SK-N-SH (cell line): Measurements from ENCODE around the gene ACTL8. TPM values are rescaled to one million over a fixed set of nuclear protein-coding genes. Genes with fewer than 3 reads are reported as not detected.

Experiments used
- CTCF ChIA-PET: fragments of 300-600, 350-600 bp; formaldehyde crosslinking; extraction: SDS; loops from one replicate; lab custom pipeline; 2021; lab: Yijun Ruan, JAX
- POLR2A ChIA-PET: fragments of 350-600 bp; sonication (Branson Sonifier 250); formaldehyde crosslinking; extraction: SDS; loops from one replicate; lab custom pipeline; 2020; ENCODE audit warnings: antibody characterized with exemption, inconsistent platforms; lab: Yijun Ruan, JAX
- DNase-seq: peaks from one replicate; pipeline ENCODE4 v3.0.0; 2012
- H2AFZ ChIP-seq: fragments of 200-600 bp; sonication (generic); 2 replicates; pipeline ENCODE4 v1.8.1; 2016; ENCODE audit warnings: antibody characterized with exemption, mild to moderate bottlenecking, low read depth
- H3F3A ChIP-seq: fragments of 200-600 bp; sonication (generic); replicated peaks from 2 replicates; pipeline ENCODE3; 2016; ENCODE audit warnings: antibody characterized with exemption, mild to moderate bottlenecking; ENCODE audit not compliant: insufficient read depth
- H3K27ac ChIP-seq, 2 experiments: fragments of 200-500 bp in 1 of 2; fragments of 200-600 bp in 1 of 2; sonication (Bioruptor generic) in 1 of 2; sonication (generic), shearing (Covaris generic) in 1 of 2; 2 replicates each; pipeline versions ENCODE4 v1.5.1 to v1.6.1; 2014 to 2016; ENCODE audit warnings: low read depth in 2 of 2, inconsistent platforms in 1 of 2, low read length in 1 of 2, mild to moderate bottlenecking in 1 of 2, mixed read lengths in 1 of 2
- H3K27me3 ChIP-seq: fragments of 200-600 bp; sonication (generic), shearing (Covaris generic); 2 replicates; pipeline ENCODE4 v1.6.1; 2016; ENCODE audit warnings: mixed run types; ENCODE audit not compliant: insufficient read depth
- H3K36me3 ChIP-seq, 2 experiments: fragments of 200-500 bp in 1 of 2; fragments of 200-600 bp in 1 of 2; sonication (Bioruptor generic) in 1 of 2; sonication (generic) in 1 of 2; replicated peaks in 1 of 2; 2 replicates each; pipeline versions ENCODE3 to v1.5.1; 2014 to 2016; ENCODE audit warnings: low read length in 1 of 2, mild to moderate bottlenecking in 1 of 2; ENCODE audit not compliant: insufficient read depth in 2 of 2, control insufficient read depth in 1 of 2
- H3K4me1 ChIP-seq, 2 experiments: fragments of 200-500 bp in 1 of 2; fragments of 200-600 bp in 1 of 2; sonication (Bioruptor generic) in 1 of 2; sonication (generic), shearing (Covaris generic) in 1 of 2; 2 replicates each; pipeline versions ENCODE4 v1.5.1 to v1.6.1; 2014 to 2016; ENCODE audit warnings: low read depth in 1 of 2, low read length in 1 of 2, mixed run types in 1 of 2; ENCODE audit not compliant: insufficient read depth in 2 of 2, control insufficient read depth in 1 of 2
- H3K4me2 ChIP-seq: fragments of 200-600 bp; sonication (generic), shearing (Covaris generic); 2 replicates; pipeline ENCODE4 v1.6.1; 2017; ENCODE audit warnings: mixed run types
- H3K4me3 ChIP-seq, 2 experiments: fragments of 200-500 bp in 1 of 2; fragments of 200-600 bp in 1 of 2; sonication (Bioruptor generic) in 1 of 2; sonication (generic), shearing (Covaris generic) in 1 of 2; 2 replicates each; pipeline versions ENCODE4 v1.5.1 to v1.8.1; 2014 to 2016; ENCODE audit warnings: low read depth in 2 of 2, inconsistent platforms in 1 of 2, low read length in 1 of 2, mild to moderate bottlenecking in 1 of 2, mixed read lengths in 1 of 2, moderate library complexity in 1 of 2
- H3K79me2 ChIP-seq: fragments of 200-600 bp; sonication (generic); 2 replicates; pipeline ENCODE4 v1.8.1; 2017; ENCODE audit warnings: mild to moderate bottlenecking; ENCODE audit not compliant: insufficient read depth
- H3K9ac ChIP-seq: fragments of 200-600 bp; sonication (generic); 2 replicates; pipeline ENCODE4 v1.6.1; 2017; ENCODE audit warnings: mixed run types
- H3K9me2 ChIP-seq: fragments of 200-600 bp; sonication (generic); 2 replicates; pipeline ENCODE4 v1.6.1; 2017; ENCODE audit warnings: mixed run types
- H3K9me3 ChIP-seq: fragments of 200-600 bp; sonication (generic); 2 replicates; pipeline ENCODE4 v1.6.1; 2017; ENCODE audit warnings: mixed run types, mild to moderate bottlenecking, moderate library complexity
- H4K20me1 ChIP-seq: fragments of 200-600 bp; sonication (generic); 2 replicates; pipeline ENCODE4 v1.6.1; 2017; ENCODE audit warnings: mild to moderate bottlenecking, mixed run types; ENCODE audit not compliant: insufficient read depth
- CHD2 ChIP-seq: fragments of 150-350 bp; IDR thresholded peaks from 2 replicates; pipeline ENCODE4 v1.6.1; 2018; ENCODE audit warnings: low read length; ENCODE audit not compliant: partially characterized antibody
- ELF1 ChIP-seq: IDR thresholded peaks from 2 replicates; pipeline ENCODE4 v1.4.0; 2012
- EP300 ChIP-seq, 2 experiments: IDR thresholded peaks; 2 replicates each; pipeline versions ENCODE4 v1.4.0 to v1.6.1; 2012; ENCODE audit warnings: borderline replicate concordance in 1 of 2, low read depth in 1 of 2, low read length in 1 of 2
- EZH2phosphoT487 ChIP-seq: fragments of 200-600 bp; sonication (generic); IDR thresholded peaks from 2 replicates; pipeline ENCODE4 v1.6.1; 2017; ENCODE audit warnings: low read depth, mixed run types, mild to moderate bottlenecking, antibody characterized with exemption, moderate library complexity, borderline replicate concordance
- FOSL2 ChIP-seq: IDR thresholded peaks from 2 replicates; pipeline ENCODE4 v1.4.0; 2012; ENCODE audit warnings: low read depth, mild to moderate bottlenecking, moderate library complexity, borderline replicate concordance
- FOXJ3 ChIP-seq: sonication (generic); formaldehyde crosslinking; IDR thresholded peaks from 2 replicates; pipeline ENCODE4 v1.5.1; 2020; ENCODE audit warnings: mild to moderate bottlenecking, missing genetic modification reagents
- GABPA ChIP-seq: IDR thresholded peaks from 2 replicates; pipeline ENCODE4 v1.4.0; 2012; ENCODE audit warnings: low read depth, mild to moderate bottlenecking
- GATA2 ChIP-seq: sonication (generic); formaldehyde crosslinking; IDR thresholded peaks from 2 replicates; pipeline ENCODE4 v1.5.0; 2020; ENCODE audit warnings: mild to moderate bottlenecking, missing genetic modification reagents
- MEF2A ChIP-seq: IDR thresholded peaks from 2 replicates; pipeline ENCODE4 v1.4.0; 2012; ENCODE audit warnings: low read depth, borderline replicate concordance
- MXI1 ChIP-seq: IDR thresholded peaks from 2 replicates; pipeline ENCODE4 v1.6.1; 2012; ENCODE audit warnings: mild to moderate bottlenecking, low read depth, low read length, improper control_type of control experiment
- RAD21 ChIP-seq: IDR thresholded peaks from 2 replicates; pipeline ENCODE4 v1.6.1; 2012; ENCODE audit warnings: mild to moderate bottlenecking, low read length
- RCOR1 ChIP-seq: fragments of 150-350 bp; IDR thresholded peaks from 2 replicates; pipeline ENCODE4 v1.6.1; 2017; ENCODE audit warnings: antibody characterized with exemption, low read length
- REST ChIP-seq: IDR thresholded peaks from 2 replicates; pipeline ENCODE4 v1.6.1; 2012; ENCODE audit warnings: mild to moderate bottlenecking, low read depth, low read length, moderate library complexity
- RFX5 ChIP-seq: IDR thresholded peaks from 2 replicates; pipeline ENCODE4 v1.6.1; 2012; ENCODE audit warnings: mild to moderate bottlenecking, improper control_type of control experiment, low read length
- SMC3 ChIP-seq: IDR thresholded peaks from 2 replicates; pipeline ENCODE4 v1.6.1; 2012; ENCODE audit warnings: low read depth, low read length, improper control_type of control experiment
- TCF12 ChIP-seq: IDR thresholded peaks from 2 replicates; pipeline ENCODE4 v1.4.0; 2012
- TEAD4 ChIP-seq: IDR thresholded peaks from 2 replicates; pipeline ENCODE4 v1.4.0; 2012; ENCODE audit warnings: mild to moderate bottlenecking, borderline replicate concordance; ENCODE audit not compliant: insufficient read depth
- YY1 ChIP-seq: IDR thresholded peaks from 2 replicates; pipeline ENCODE4 v1.4.0; 2012; ENCODE audit warnings: low read depth, mild to moderate bottlenecking
- WGBS: methylation state at CpG from one replicate; pipeline ENCODE4 v1.1.6; 2017; ENCODE audit warnings: low lambda C conversion rate; 5-methylcytosine and 5-hydroxymethylcytosine counted together
- polyA plus RNA-seq, 3 experiments: library from polyadenylated mRNA; depleted of rRNA; stranded (reverse); fragments of >200 nt; gene quantifications; 2 replicates each; pipeline ENCODE4 v1.2.3, GENCODE V29; 2012
- TF ChIP-seq, protein P1 (sequence below): IDR thresholded peaks from 2 replicates; pipeline ENCODE4 v1.4.0; 2012; ENCODE audit warnings: low read depth, borderline replicate concordance
- TF ChIP-seq, protein P2 (sequence below): IDR thresholded peaks from 2 replicates; pipeline ENCODE4 v1.4.0; 2012; ENCODE audit warnings: low read depth

The ACTL8 gene
- polyA plus RNA-seq, 1 of the 3 experiments (the other 2 are of a cell fraction): 0.05 TPM

GRCh38 chr1:17844185-17844826 is 89.2 kb downstream of the ACTL8 start:
- ChIA-PET POLR2A (no interaction called here), CTCF (interaction anchor here (0.6 to 2.1 kb wide), 5 partner anchors 12 to 74 kb away, joined by 3 to 11 read pairs (median 5); no protein-coding TSS in a partner anchor)
- no peak overlapping the region for H2AFZ ChIP-seq
- no peak for DNase-seq
- TF ChIP-seq, protein P1, sequence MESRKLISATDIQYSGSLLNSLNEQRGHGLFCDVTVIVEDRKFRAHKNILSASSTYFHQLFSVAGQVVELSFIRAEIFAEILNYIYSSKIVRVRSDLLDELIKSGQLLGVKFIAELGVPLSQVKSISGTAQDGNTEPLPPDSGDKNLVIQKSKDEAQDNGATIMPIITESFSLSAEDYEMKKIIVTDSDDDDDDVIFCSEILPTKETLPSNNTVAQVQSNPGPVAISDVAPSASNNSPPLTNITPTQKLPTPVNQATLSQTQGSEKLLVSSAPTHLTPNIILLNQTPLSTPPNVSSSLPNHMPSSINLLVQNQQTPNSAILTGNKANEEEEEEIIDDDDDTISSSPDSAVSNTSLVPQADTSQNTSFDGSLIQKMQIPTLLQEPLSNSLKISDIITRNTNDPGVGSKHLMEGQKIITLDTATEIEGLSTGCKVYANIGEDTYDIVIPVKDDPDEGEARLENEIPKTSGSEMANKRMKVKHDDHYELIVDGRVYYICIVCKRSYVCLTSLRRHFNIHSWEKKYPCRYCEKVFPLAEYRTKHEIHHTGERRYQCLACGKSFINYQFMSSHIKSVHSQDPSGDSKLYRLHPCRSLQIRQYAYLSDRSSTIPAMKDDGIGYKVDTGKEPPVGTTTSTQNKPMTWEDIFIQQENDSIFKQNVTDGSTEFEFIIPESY: no peak
- TF ChIP-seq EZH2phosphoT487: no peak
- TF ChIP-seq, protein P2, sequence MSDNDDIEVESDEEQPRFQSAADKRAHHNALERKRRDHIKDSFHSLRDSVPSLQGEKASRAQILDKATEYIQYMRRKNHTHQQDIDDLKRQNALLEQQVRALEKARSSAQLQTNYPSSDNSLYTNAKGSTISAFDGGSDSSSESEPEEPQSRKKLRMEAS: no peak
- no peak for TF ChIP-seq RFX5
- no peak for TF ChIP-seq EP300 (IDR thresholded peaks at IDR 0.05; ENCODE audit: borderline replicate concordance in 1 of 2, low read depth in 1 of 2, low read length in 1 of 2)
- TF ChIP-seq GABPA: no peak
- TF ChIP-seq MXI1: no peak
- TF ChIP-seq FOSL2: no peak
- TF ChIP-seq RAD21: no peak
- no peak for TF ChIP-seq MEF2A
- no peaks in the 10 kb centered on the region for H4K20me1 ChIP-seq
- H3K9me2 ChIP-seq: no peaks in the 10 kb centered on the region
- no peak overlapping the region for H3K9ac ChIP-seq
- H3K27ac ChIP-seq: no peak overlapping the region
- H3K4me3 ChIP-seq: no peak overlapping the region
- H3K4me2 ChIP-seq: no peak overlapping the region
- H3K27me3 ChIP-seq: no peaks in the 10 kb centered on the region
- H3F3A ChIP-seq: no peaks in the 10 kb centered on the region
- no peaks in the 10 kb centered on the region for H3K79me2 ChIP-seq
- 61% methylated on average over 10 of the region's 10 CpGs for WGBS
- H3K9me3 ChIP-seq: no peaks in the 10 kb centered on the region
- no peaks in the 10 kb centered on the region for H3K36me3 ChIP-seq
- no peaks in the 10 kb centered on the region; a peak in 1 of 4 replicates for H3K4me1 ChIP-seq

GRCh38 chr1:17845583-17845982 is 90.5 kb downstream of the ACTL8 start:
- CTCF ChIA-PET: interaction anchor here (0.9 to 1.3 kb wide), 5 partner anchors 19 to 192 kb away, joined by 3 to 5 read pairs (median 3); no protein-coding TSS in a partner anchor
- no peak overlapping the region for H3K27ac ChIP-seq
- no peaks in the 10 kb centered on the region for H3K36me3 ChIP-seq
- H3K4me3 ChIP-seq: no peak overlapping the region
- H2AFZ ChIP-seq: no peak overlapping the region
- H3K9me3 ChIP-seq: no peaks in the 10 kb centered on the region
- H3K9me2 ChIP-seq: no peaks in the 10 kb centered on the region
- POLR2A ChIA-PET: interaction anchor here (0.7 kb wide), 1 partner anchor 124 kb away, joined by 3 read pairs; no protein-coding TSS in a partner anchor
- no peaks in the 10 kb centered on the region for H3K79me2 ChIP-seq
- H3K9ac ChIP-seq: no peak overlapping the region
- no peaks in the 10 kb centered on the region; a peak in 1 of 4 replicates for H3K4me1 ChIP-seq
- 56% methylated on average over 3 of the region's 4 CpGs for WGBS
- no peak for DNase-seq
- H3K4me2 ChIP-seq: no peak overlapping the region
- H4K20me1 ChIP-seq: no peaks in the 10 kb centered on the region
- H3F3A ChIP-seq: no peaks in the 10 kb centered on the region
- no peaks in the 10 kb centered on the region for H3K27me3 ChIP-seq
- no peak for TF ChIP-seq FOSL2
- TF ChIP-seq MXI1: no peak
- TF ChIP-seq GABPA: no peak
- TF ChIP-seq SMC3: no peak
- TF ChIP-seq RCOR1: no peak
- no peak for TF ChIP-seq ELF1
- TF ChIP-seq GATA2 (CRISPR knock-in tag): no peak
- TF ChIP-seq FOXJ3: no peak
- no peak for TF ChIP-seq CHD2
- TF ChIP-seq TEAD4: no peak
- TF ChIP-seq TCF12: no peak
- TF ChIP-seq YY1: no peak
- TF ChIP-seq EP300 (IDR thresholded peaks at IDR 0.05; ENCODE audit: borderline replicate concordance in 1 of 2, low read depth in 1 of 2, low read length in 1 of 2): no peak
- no peak for TF ChIP-seq RFX5
- TF ChIP-seq REST: no peak
